Measurements from ENCODE around the gene CTNNA3.

Gene CTNNA3

GRCh38 chr10:66228887-66229286 lies 1467.1 kb downstream of the CTNNA3 start:
- Histone ChIP-seq H4K20me1 (ENCODE audit: control insufficient read depth, insufficient read depth, low read depth, low read length) (no peaks in the 10 kb centered on the region), H3K9me2 (replicated peaks; ENCODE audit: control insufficient read depth, low read length) (no peaks in the 10 kb centered on the region), H3K9me3 (ENCODE audit: control insufficient read depth, insufficient read depth, low read length) (no peaks in the 10 kb centered on the region), H3K36me3 (ENCODE audit: control insufficient read depth, low read length) (no peaks in the 10 kb centered on the region), H3K27me3 (ENCODE audit: control insufficient read depth, low read length) (no peaks in the 10 kb centered on the region), H3K79me2 (ENCODE audit: control insufficient read depth, low read length) (no peaks in the 10 kb centered on the region), H3K27ac (ENCODE audit: low read depth, low read length) (no peak overlapping the region), H3K4me2 (ENCODE audit: low read length) (no peak overlapping the region), H3F3A (ENCODE audit: control insufficient read depth, insufficient read depth) (no peaks in the 10 kb centered on the region), H3K4me1 (ENCODE audit: control insufficient read depth, low read length) (no peaks in the 10 kb centered on the region), H3K4me3 (ENCODE audit: low read length) (no peak overlapping the region)
- TF ChIP-seq EZH2phosphoT487 (IDR thresholded peaks at IDR 0.05; ENCODE audit: borderline replicate concordance, low read length) (no peak), CTCF (IDR thresholded peaks at IDR 0.05; ENCODE audit: low read depth, low read length, poor library complexity, severe bottlenecking) (no peak)

GRCh38 chr10:66223656-66224055 lies 1472.3 kb downstream of the CTNNA3 start:
- H3K36me3 ChIP-seq (ENCODE audit: control insufficient read depth, low read length), result no peaks in the 10 kb centered on the region
- no peaks in the 10 kb centered on the region for H3K27me3 ChIP-seq (ENCODE audit: control insufficient read depth, low read length)
- no peak for TF ChIP-seq CTCF (IDR thresholded peaks at IDR 0.05; ENCODE audit: low read depth, low read length, poor library complexity, severe bottlenecking)
- TF ChIP-seq EZH2phosphoT487 (IDR thresholded peaks at IDR 0.05; ENCODE audit: borderline replicate concordance, low read length), result no peak
- no peaks in the 10 kb centered on the region for H3K4me1 ChIP-seq (ENCODE audit: control insufficient read depth, low read length)
- no peak overlapping the region for H3K4me2 ChIP-seq (ENCODE audit: low read length)
- no peak overlapping the region for H3K4me3 ChIP-seq (ENCODE audit: low read length)
- no peak overlapping the region for H3K27ac ChIP-seq (ENCODE audit: low read depth, low read length)
- H3K79me2 ChIP-seq (ENCODE audit: control insufficient read depth, low read length), result no peaks in the 10 kb centered on the region
- H3K9me3 ChIP-seq (ENCODE audit: control insufficient read depth, insufficient read depth, low read length), result no peaks in the 10 kb centered on the region
- H3F3A ChIP-seq (ENCODE audit: control insufficient read depth, insufficient read depth), result no peaks in the 10 kb centered on the region
- no peaks in the 10 kb centered on the region for H4K20me1 ChIP-seq (ENCODE audit: control insufficient read depth, insufficient read depth, low read depth, low read length)
- H3K9me2 ChIP-seq (replicated peaks; ENCODE audit: control insufficient read depth, low read length), result no peaks in the 10 kb centered on the region

GRCh38 chr10:66222462-66223046 lies 1473.4 kb downstream of the CTNNA3 start:
- Histone ChIP-seq H3K4me3 (ENCODE audit: low read length) (no peak overlapping the region), H3K9me2 (replicated peaks; ENCODE audit: control insufficient read depth, low read length) (no peaks in the 10 kb centered on the region), H3K9me3 (ENCODE audit: control insufficient read depth, insufficient read depth, low read length) (no peaks in the 10 kb centered on the region), H3K79me2 (ENCODE audit: control insufficient read depth, low read length) (no peaks in the 10 kb centered on the region), H3K4me2 (ENCODE audit: low read length) (no peak overlapping the region), H3K4me1 (ENCODE audit: control insufficient read depth, low read length) (no peaks in the 10 kb centered on the region), H3K36me3 (ENCODE audit: control insufficient read depth, low read length) (no peaks in the 10 kb centered on the region), H3K27me3 (ENCODE audit: control insufficient read depth, low read length) (no peaks in the 10 kb centered on the region), H3K27ac (ENCODE audit: low read depth, low read length) (no peak overlapping the region), H3F3A (ENCODE audit: control insufficient read depth, insufficient read depth) (no peaks in the 10 kb centered on the region), H4K20me1 (ENCODE audit: control insufficient read depth, insufficient read depth, low read depth, low read length) (no peaks in the 10 kb centered on the region)
- TF ChIP-seq CTCF (IDR thresholded peaks at IDR 0.05; ENCODE audit: low read depth, low read length, poor library complexity, severe bottlenecking), result no peak
- no peak for TF ChIP-seq EZH2phosphoT487 (IDR thresholded peaks at IDR 0.05; ENCODE audit: borderline replicate concordance, low read length)

Data from DOHH2 (cell line).